HFFc6 (cell line): ENCODE measurements around the gene MED29. TPM values are rescaled to one million over a fixed set of nuclear protein-coding genes. Genes with fewer than 3 reads are reported as not detected.
A peak's percentile ranks its signal among the peaks of the same experiment; 100 is the strongest.

Source experiments
- DNase-seq: peaks from one replicate; pipeline ENCODE4 v3.0.0-alpha.2; 2018
- H3K27ac Mint-ChIP-seq: 2 replicates; pipeline ENCODE4 v1.8.0; 2020; ENCODE audit warnings: mild to moderate bottlenecking, mixed read lengths
- H3K27me3 Mint-ChIP-seq: 2 replicates; pipeline ENCODE4 v1.8.0; 2021; ENCODE audit warnings: mild to moderate bottlenecking, moderate library complexity, mixed read lengths; ENCODE audit not compliant: insufficient read depth
- H3K36me3 Mint-ChIP-seq: 2 replicates; pipeline ENCODE4 v1.8.0; 2021; ENCODE audit warnings: low read depth, mixed read lengths
- H3K4me1 Mint-ChIP-seq: 2 replicates; pipeline ENCODE4 v1.8.0; 2020; ENCODE audit warnings: low read depth, mixed read lengths
- H3K4me3 Mint-ChIP-seq: 2 replicates; pipeline ENCODE4 v1.8.0; 2020; ENCODE audit warnings: mild to moderate bottlenecking, moderate library complexity, mixed read lengths
- H3K9me3 Mint-ChIP-seq: 2 replicates; pipeline ENCODE4 v1.8.0; 2020; ENCODE audit warnings: mild to moderate bottlenecking, mixed read lengths
- total RNA-seq, 6 experiments: library from RNA; stranded (reverse); fragmentation: NEBNext Ultra II Directional; extraction: Animal tissue kit (Norgen Biotek cat#: 25700); gene quantifications; 2 replicates in 1 of 6; 3 replicates in 5 of 6; pipeline ENCODE4 v1.2.3, GENCODE V29; 2021
- TF ChIP-seq, protein P1 (sequence below): fragments of 200-600 bp; sonication (generic); IDR thresholded peaks from 2 replicates; pipeline ENCODE4 v1.5.0; 2021; ENCODE audit warnings: antibody characterized with exemption, mild to moderate bottlenecking

MED29 gene
- total RNA-seq, 6 experiments from 2014 or later = 38.2 to 48.5 (median 45.2) TPM

DNA sequence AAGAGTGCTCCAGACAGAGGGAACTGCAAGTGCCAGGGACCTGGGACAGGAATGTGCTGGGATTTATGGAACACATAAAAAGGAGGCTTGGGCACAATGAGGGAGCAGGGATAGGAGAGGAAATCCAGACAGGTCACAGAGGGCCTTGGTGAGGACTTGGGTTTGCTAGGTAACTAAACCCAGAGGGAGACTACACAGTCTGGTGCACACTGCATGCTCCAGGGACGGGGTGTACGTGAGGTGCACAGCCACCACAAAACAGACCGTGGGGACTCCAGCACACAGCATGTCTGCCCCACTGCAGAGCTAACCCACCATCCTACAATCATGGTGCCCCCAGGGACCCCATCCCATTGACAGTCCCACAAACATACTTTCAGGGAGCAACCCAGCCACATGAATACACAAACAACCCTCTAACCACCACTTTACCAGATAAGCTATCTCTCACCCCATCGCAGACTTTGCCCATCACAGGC lies 9.9 kb downstream of the MED29 start:
- H3K36me3 Mint-ChIP-seq = peaks cover 8% of the 10 kb centered on the region; the same call in 1 of the 2 replicates
- H3K27ac Mint-ChIP-seq = peak overlapping the region; percentile 99
- H3K4me1 Mint-ChIP-seq = peaks cover 62% of the 10 kb centered on the region
- peak overlapping the region; percentile 85 for H3K4me3 Mint-ChIP-seq
- TF ChIP-seq, protein P1, sequence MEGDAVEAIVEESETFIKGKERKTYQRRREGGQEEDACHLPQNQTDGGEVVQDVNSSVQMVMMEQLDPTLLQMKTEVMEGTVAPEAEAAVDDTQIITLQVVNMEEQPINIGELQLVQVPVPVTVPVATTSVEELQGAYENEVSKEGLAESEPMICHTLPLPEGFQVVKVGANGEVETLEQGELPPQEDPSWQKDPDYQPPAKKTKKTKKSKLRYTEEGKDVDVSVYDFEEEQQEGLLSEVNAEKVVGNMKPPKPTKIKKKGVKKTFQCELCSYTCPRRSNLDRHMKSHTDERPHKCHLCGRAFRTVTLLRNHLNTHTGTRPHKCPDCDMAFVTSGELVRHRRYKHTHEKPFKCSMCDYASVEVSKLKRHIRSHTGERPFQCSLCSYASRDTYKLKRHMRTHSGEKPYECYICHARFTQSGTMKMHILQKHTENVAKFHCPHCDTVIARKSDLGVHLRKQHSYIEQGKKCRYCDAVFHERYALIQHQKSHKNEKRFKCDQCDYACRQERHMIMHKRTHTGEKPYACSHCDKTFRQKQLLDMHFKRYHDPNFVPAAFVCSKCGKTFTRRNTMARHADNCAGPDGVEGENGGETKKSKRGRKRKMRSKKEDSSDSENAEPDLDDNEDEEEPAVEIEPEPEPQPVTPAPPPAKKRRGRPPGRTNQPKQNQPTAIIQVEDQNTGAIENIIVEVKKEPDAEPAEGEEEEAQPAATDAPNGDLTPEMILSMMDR = no peak
- peaks cover 7% of the 10 kb centered on the region for H3K27me3 Mint-ChIP-seq
- no peaks in the 10 kb centered on the region for H3K9me3 Mint-ChIP-seq
- DNase-seq = no peak

GRCh38 chr19:39401549-39402345 lies 10.6 kb downstream of the MED29 start:
- Mint-ChIP-seq H3K4me1 (peaks cover 66% of the 10 kb centered on the region), H3K36me3 (peaks cover 8% of the 10 kb centered on the region; the same call in 1 of the 2 replicates), H3K27me3 (peaks cover 8% of the 10 kb centered on the region), H3K9me3 (0 out of 2 replicates have a peak, but pooled peaks cover under 1% of the 10 kb centered on the region), H3K27ac (peak overlapping the region; percentile 99), H3K4me3 (peak overlapping the region; percentile 85)
- TF ChIP-seq, protein P1 = no peak
- peak; percentile 64 for DNase-seq

DNA sequence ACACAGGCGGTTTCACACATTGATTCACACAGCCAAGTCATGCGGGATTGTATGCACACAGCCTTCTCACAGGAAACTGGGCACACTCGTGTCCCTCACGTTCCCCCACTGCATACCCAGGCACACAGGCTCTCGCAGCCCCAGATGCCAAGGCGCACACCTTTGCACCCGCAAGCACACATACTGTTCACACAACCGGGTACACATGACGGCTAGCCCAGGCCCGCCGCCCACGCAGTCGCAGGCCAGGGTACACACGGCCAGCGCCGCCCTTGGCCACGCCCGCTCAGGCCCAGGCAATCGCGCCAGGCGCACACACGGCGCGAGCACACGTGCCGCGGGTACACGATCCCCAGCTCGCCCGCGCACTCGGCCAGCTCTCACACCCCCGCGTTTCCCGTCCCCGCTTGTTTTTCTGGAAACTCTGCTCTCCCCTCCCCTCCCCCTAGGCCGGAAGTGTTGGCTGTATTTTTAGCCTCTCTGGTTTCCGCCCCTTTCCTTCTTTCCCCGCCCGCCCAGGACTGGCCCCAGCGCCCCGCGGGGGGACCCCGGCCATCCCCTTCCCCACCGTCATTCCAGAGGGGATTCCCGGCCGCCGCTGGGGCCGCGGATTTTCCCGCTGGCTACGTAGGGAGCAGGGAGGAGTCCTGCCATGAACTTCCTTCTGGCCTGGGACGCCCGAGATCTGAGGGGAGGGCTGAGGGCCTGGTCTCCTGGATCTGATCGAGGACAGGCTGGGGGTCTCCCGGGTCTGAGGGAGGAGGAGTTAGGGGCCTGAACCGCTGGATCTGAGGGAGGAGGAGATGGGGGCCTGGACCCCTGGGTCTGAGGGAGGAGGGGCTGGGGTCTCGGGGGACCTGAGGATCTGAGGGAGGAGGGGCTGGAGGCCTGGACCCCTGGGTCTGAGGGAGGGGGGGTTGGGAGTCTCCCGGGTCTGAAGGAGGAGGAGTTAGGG lies 11.4 kb downstream of the MED29 start:
- peak overlapping the region; percentile 99 for H3K27ac Mint-ChIP-seq
- H3K36me3 Mint-ChIP-seq = peaks cover 14% of the 10 kb centered on the region
- H3K4me1 Mint-ChIP-seq = peaks cover 58% of the 10 kb centered on the region
- TF ChIP-seq, protein P1 = no peak
- H3K27me3 Mint-ChIP-seq = peaks cover 17% of the 10 kb centered on the region
- peaks cover 6% of the 10 kb centered on the region; the same call in 1 of the 2 replicates for H3K9me3 Mint-ChIP-seq
- DNase-seq = peak; percentile 86
- H3K4me3 Mint-ChIP-seq = peak overlapping the region; percentile 85

DNA sequence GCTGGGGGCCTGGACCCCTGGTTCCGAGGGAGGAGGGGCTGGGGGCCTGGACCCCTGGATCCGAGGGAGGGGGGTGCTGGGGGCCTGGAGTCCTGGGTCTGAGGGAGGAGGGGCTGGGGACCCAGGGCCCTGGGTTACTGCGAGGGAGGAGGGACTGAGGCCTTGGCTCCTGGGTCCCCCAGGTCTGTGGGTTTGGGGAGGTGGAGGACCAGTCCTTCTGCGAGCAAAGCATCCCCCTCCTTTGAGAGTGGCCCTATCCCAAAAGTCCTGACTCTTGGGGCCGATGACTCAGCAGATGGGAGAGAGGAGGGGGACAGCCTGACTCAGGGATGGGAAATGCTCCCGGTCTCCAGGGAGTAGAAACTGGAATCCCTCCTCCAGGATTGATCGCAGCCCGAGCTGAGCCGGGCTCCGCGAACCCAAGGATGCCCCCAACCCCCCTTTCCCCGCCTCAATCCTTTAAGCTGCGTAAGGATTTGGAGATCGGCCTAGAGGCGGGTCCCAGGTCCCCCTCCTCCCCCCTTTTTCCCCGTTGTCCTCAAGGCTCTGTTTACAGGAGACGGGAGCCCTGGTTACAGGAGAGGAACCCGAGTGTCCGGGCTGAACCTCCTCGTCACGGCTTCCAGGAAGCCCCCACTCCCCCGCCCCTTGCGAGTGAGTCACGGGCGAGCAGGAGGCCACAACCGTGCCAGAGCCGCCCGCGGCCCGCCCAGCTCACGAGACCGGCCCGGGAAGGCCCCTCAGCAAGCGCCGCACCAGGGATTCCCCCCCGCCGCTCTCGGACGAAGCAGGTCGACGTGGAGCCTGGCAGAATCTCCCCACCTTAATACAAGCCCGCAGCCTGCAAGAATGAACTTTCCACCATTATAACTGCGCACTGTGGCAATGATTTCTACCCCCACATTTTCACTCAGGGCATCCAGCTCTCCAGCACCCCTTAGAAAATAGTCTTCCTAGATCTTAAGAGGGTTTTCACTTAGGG lies 12.4 kb downstream of the MED29 start:
- DNase-seq = peak; percentile 99
- peaks cover 24% of the 10 kb centered on the region for H3K36me3 Mint-ChIP-seq
- peaks cover 57% of the 10 kb centered on the region for H3K4me1 Mint-ChIP-seq
- peak overlapping the region; percentile 85 for H3K4me3 Mint-ChIP-seq
- H3K9me3 Mint-ChIP-seq = peaks cover 6% of the 10 kb centered on the region; the same call in 1 of the 2 replicates
- TF ChIP-seq, protein P1 = no peak
- H3K27me3 Mint-ChIP-seq = peaks cover 26% of the 10 kb centered on the region
- peak overlapping the region; percentile 99 for H3K27ac Mint-ChIP-seq
